Activated T-helper 1 cell treated with anti-CD3 and anti-CD28 coated beads, Interleukin-2, amount 50 U/mL, for 16 hours (primary cell): ENCODE results near the gene IER5L.
A peak's percentile ranks its signal among the peaks of the same experiment; 100 is the strongest.
"Not testable (repeated sequence)": the region's sequence is repeated elsewhere in the genome, so short reads cannot be mapped to it uniquely, and the experiment has no call there.

Experiments used
- DNase-seq, 2 donors: peaks; one replicate each; pipeline ENCODE4 v3.0.0-alpha.2; 2020; ENCODE audit warnings: low read depth in 1 of 2, low spot score in 1 of 2

IER5L gene

DNA sequence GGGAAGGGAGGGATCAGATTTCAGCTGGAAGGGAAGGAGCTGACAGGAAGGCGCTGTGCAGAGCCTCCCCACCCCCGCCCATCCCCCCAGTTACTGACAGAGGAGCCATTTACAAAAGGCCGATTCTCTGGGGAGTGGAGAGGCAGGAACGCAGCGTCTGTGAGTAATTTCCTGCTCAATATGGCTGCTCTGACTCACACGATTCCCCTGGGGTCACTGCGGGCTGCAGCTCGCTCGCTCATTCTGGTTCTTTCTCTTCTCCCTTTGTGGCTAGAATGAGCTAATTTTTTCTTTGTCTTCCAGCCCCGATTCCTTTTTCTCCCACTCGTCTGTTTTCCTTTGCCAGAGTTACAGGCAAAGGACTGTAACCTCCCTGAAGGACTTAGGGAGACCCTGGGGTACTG is 38.1 kb downstream of the IER5L start:
- peak; percentile 49 to 66 for DNase-seq

- DNase-seq, result peak; percentile 44 to 54
These were observed 38.6 kb downstream of the IER5L start for GRCh38 chr9:129139233-129139992.

DNA sequence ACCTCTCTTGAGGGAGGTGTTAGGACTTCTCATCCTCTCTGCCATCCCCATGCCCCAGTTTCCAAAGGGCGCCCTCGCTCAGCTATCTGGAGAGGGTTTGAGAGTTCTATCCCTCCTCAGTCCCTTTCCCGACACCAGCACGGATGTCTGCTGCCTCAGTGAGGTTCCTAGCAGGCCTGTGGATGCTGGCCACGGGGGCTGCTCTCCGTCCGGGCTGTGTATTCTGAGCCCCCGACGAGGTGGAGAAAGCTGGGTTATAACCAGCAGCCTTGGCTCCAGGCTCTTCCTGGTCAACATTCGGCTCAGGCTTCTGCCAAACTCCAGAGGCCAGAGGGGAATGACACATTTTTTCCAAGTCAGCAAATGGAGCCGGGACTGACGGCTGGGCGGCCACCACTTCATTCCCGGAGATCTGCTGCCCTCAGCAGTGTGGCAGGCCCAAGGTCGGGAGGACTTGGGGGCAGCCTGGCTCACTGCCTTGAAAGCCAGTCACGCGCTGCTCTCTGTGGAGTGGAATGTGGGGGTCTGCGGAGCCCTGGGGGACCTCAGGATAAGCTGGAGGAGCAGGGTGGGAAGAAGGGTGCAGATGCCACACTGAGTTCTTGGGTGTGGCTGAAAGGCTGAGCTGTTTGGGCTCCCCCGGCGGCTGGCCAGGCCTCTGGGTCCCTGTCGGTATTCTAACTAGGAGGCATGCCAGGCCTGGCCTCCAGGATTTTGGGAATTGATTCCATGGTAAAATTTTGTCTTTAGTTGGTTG is 39.4 kb downstream of the IER5L start:
- no peak for DNase-seq

GRCh38 chr9:129138144-129138462 is 40.0 kb downstream of the IER5L start:
- DNase-seq, result no peak

DNA sequence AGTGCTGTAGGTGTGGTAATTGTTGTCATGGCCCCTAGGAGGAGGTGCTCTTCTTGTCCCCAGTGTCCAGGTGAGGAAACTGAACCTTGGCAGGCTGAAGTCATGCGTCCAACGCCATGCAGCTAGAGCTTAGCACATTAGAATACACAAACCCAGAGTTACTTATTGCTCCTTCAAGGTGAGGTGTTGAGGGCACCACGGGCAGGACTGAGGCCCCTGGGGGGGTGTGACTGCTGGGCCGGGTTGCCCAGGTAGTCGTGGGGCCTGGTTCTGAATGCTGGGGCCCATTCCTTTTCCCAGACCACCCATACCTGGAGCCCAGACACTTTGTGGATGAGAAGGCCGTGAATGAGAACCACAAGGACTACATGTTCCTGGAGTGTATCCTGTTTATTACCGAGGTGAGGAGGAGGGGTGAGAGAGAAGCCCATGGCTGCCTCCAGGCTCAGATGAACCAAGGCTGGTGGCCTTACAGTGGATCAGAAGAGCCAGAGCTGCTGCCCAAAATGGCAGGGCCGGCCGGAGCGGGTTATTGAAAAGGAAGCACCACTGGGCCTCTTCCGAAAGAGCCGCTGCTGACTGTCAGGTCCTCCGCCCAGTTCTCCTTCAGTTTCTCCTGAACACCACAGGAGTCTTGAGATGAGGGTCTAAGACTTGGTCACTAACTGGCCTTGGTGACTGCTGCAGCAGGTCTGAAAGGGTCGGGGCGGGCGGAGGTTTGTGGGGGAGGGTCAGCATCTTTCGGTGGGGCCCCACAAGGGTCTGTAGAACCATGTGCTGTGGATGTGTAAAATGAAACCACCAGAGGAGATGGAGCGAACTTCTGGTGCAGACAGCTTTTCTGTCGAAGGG is 40.5 kb downstream of the IER5L start:
- no peak for DNase-seq

GRCh38 chr9:129136446-129137035 is 41.5 kb downstream of the IER5L start:
- DNase-seq, result no peak

DNA sequence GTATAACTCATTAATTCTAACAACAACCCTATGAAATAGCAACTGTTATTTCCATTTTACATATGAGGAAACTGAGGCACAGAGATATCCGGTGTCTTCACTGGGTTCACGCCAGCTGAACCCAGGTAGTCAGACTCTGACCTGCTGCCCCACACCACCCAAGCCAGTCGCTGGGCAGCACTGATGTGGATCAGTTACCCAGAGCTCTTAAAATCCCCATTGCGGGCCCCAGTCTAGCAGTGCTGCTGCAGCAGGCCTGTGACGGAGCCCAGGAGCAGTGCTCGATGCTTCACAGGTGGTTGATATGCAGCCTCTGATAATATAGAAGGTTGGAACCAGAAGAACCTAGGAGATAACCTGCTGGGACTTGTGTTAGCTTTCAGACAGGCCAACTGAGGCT is 42.6 kb downstream of the IER5L start:
- DNase-seq, result no peak

GRCh38 chr9:129133082-129133481 is 45.0 kb downstream of the IER5L start:
- no peak for DNase-seq

GRCh38 chr9:129131300-129132145 is 46.5 kb downstream of the IER5L start:
- peak; percentile 68 to 78 for DNase-seq

- DNase-seq, result no peak
These were observed 47.3 kb downstream of the IER5L start for GRCh38 chr9:129130791-129131190.

- DNase-seq, result not testable (repeated sequence)
These were observed 47.8 kb downstream of the IER5L start for GRCh38 chr9:129130271-129130670.

- DNase-seq, result no peak
These were observed 49.4 kb downstream of the IER5L start for GRCh38 chr9:129128689-129129088.

GRCh38 chr9:129126749-129127618 is 51.1 kb downstream of the IER5L start:
- no peak for DNase-seq
